ACHN (cell line): ENCODE results near the gene FYB2.
"Not testable (repeated sequence)": the region's sequence is repeated elsewhere in the genome, so short reads cannot be mapped to it uniquely, and the experiment has no call there.

Experiments
- DNase-seq: peaks from one replicate; pipeline ENCODE4 v3.0.0-alpha.2; 2015
- in situ Hi-C: cut with HindIII; loops from 2 replicates; pipeline ENCODE4 v1.10.0; 2017; ENCODE audit warnings: low sequenced_read_pairs, low pct_ligation_motif_present, low pct_unique_long_range_greater_than_20kb

FYB2 gene

GRCh38 chr1:56808410-56808809, 10.8 kb downstream of the FYB2 start:
- no peak for DNase-seq
- in situ Hi-C loops, result no loop called here

GRCh38 chr1:56806804-56807203, 12.4 kb downstream of the FYB2 start:
- in situ Hi-C loops, result no loop called here
- DNase-seq, result no peak

- peak; percentile 44 for DNase-seq
- in situ Hi-C loops, result no loop called here
These were observed 15.5 kb downstream of the FYB2 start for GRCh38 chr1:56803561-56804156.

- in situ Hi-C loops, result no loop called here
- no peak for DNase-seq
These were observed 19.4 kb downstream of the FYB2 start for GRCh38 chr1:56799605-56800400.

- DNase-seq, result no peak
- in situ Hi-C loops, result no loop called here
These were observed 21.1 kb downstream of the FYB2 start for GRCh38 chr1:56798053-56798471.

GRCh38 chr1:56797065-56797685, 22.0 kb downstream of the FYB2 start:
- no peak for DNase-seq
- in situ Hi-C loops, result no loop called here

GRCh38 chr1:56795870-56796269, 23.3 kb downstream of the FYB2 start:
- in situ Hi-C loops, result no loop called here

GRCh38 chr1:56790036-56790435, 29.2 kb downstream of the FYB2 start:
- in situ Hi-C loops, result no loop called here
- no peak for DNase-seq

More at GRCh38 chr1:56795870-56796269, 23.3 kb downstream of the FYB2 start:
- no peak for DNase-seq

GRCh38 chr1:56788588-56788987, 30.6 kb downstream of the FYB2 start:
- DNase-seq, result no peak
- in situ Hi-C loops, result no loop called here

- no peak for DNase-seq
- in situ Hi-C loops, result no loop called here
These were observed 31.1 kb downstream of the FYB2 start for GRCh38 chr1:56788102-56788501.

GRCh38 chr1:56787330-56787729, 31.9 kb downstream of the FYB2 start:
- in situ Hi-C loops, result no loop called here
- DNase-seq, result no peak

- in situ Hi-C loops, result no loop called here
- no peak for DNase-seq
These were observed 36.4 kb downstream of the FYB2 start for GRCh38 chr1:56782773-56783172.

- DNase-seq, result no peak
- in situ Hi-C loops, result no loop called here
These were observed 38.4 kb downstream of the FYB2 start for GRCh38 chr1:56780826-56781225.

GRCh38 chr1:56780128-56780750, 39.0 kb downstream of the FYB2 start:
- no peak for DNase-seq
- in situ Hi-C loops, result no loop called here

GRCh38 chr1:56777972-56778371, 41.2 kb downstream of the FYB2 start:
- in situ Hi-C loops, result no loop called here
- no peak for DNase-seq

GRCh38 chr1:56774732-56775131, 44.5 kb downstream of the FYB2 start:
- DNase-seq, in situ Hi-C loops: not testable (repeated sequence)

GRCh38 chr1:56774067-56774609, 45.1 kb downstream of the FYB2 start:
- in situ Hi-C loops, result no loop called here
- no peak for DNase-seq

GRCh38 chr1:56773341-56774066, 45.7 kb downstream of the FYB2 start:
- in situ Hi-C loops, result no loop called here
- DNase-seq, result no peak
